ENCODE results near the gene ASCC1. TPM values are rescaled to one million over a fixed set of nuclear protein-coding genes. Genes with fewer than 3 reads are reported as not detected.
A peak's percentile ranks its signal among the peaks of the same experiment; 100 is the strongest.

ASCC1 gene
- total and polyA plus RNA-seq, 2 of the 13 experiments (the other 11 are each of a cell fraction or from before 2014, with no cell fraction given) = 21.6 to 30.1 TPM

DNA sequence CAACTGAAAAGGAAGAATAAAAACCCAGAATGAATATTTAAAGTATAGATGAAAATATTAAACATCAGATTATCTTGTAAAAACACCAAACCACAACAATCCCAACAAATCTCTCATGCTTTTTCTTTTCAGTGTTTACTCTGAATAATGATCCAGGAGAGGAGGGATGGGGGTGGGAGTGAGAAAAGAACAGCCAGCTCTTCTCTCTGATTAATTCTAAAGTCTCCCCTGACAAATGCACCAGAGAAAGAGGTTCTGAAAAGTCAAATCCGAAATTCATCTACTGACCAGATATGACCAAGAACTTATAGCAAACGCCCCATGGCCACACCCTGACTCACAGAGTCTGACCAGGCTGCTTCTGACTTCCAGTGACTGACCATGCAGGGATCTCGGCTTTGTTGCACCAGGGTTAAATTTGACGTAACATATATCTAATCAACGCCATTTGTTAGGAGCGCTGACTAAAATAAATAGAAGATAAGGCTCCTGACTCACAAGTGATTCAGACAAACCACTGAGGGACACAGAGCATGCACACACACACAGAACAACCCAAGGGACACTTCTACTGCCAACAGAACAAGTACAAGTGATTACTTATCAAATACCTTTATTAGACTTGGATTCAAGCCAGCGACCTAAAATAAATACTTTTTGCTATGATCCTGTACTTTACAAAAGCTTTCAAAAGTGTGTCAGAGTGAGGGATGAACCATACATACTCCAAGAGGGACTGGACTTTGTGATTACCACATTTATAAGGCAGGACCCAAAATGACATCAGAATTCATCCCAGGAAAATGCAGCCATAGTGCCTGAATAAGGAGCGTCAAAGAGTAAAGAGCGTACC lies 118.4 kb downstream of the ASCC1 start (continued):
- TF ChIP-seq, protein P1, sequence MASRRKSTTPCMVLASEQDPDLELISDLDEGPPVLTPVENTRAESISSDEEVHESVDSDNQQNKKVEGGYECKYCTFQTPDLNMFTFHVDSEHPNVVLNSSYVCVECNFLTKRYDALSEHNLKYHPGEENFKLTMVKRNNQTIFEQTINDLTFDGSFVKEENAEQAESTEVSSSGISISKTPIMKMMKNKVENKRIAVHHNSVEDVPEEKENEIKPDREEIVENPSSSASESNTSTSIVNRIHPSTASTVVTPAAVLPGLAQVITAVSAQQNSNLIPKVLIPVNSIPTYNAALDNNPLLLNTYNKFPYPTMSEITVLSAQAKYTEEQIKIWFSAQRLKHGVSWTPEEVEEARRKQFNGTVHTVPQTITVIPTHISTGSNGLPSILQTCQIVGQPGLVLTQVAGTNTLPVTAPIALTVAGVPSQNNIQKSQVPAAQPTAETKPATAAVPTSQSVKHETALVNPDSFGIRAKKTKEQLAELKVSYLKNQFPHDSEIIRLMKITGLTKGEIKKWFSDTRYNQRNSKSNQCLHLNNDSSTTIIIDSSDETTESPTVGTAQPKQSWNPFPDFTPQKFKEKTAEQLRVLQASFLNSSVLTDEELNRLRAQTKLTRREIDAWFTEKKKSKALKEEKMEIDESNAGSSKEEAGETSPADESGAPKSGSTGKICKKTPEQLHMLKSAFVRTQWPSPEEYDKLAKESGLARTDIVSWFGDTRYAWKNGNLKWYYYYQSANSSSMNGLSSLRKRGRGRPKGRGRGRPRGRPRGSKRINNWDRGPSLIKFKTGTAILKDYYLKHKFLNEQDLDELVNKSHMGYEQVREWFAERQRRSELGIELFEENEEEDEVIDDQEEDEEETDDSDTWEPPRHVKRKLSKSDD (CRISPR knock-in tag; IDR thresholded peaks at IDR 0.05; ENCODE audit: low read depth) = peak; percentile 39; the same call in 1 of the 2 replicates
- TF ChIP-seq CREB1 (IDR thresholded peaks at IDR 0.05) (peak; percentile 82), CREB1 (CRISPR knock-in tag; IDR thresholded peaks at IDR 0.05) (peak; percentile 84), NFE2 (CRISPR knock-in tag; IDR thresholded peaks at IDR 0.05) (no peak), ZNF264 (CRISPR knock-in tag; IDR thresholded peaks at IDR 0.05) (no peak), ZNF33A (CRISPR knock-in tag; IDR thresholded peaks at IDR 0.05; ENCODE audit: borderline replicate concordance) (no peak), SNRNP70 (IDR thresholded peaks at IDR 0.05; ENCODE audit: low read depth, low read length) (no peak), TSC22D2 (CRISPR knock-in tag; IDR thresholded peaks at IDR 0.05; ENCODE audit: borderline replicate concordance) (no peak), LCORL (IDR thresholded peaks at IDR 0.05) (no peak), LCORL (CRISPR knock-in tag; IDR thresholded peaks at IDR 0.05) (no peak), HCFC1 (IDR thresholded peaks at IDR 0.05; ENCODE audit: low read depth, low read length) (no peak), JUND (CRISPR knock-in tag; IDR thresholded peaks at IDR 0.05) (no peak), SMAD1 (CRISPR knock-in tag; IDR thresholded peaks at IDR 0.05; ENCODE audit: borderline replicate concordance, low read depth) (no peak), ZBTB34 (CRISPR knock-in tag; IDR thresholded peaks at IDR 0.05) (peak; percentile 54), ZSCAN21 (CRISPR knock-in tag; IDR thresholded peaks at IDR 0.05; ENCODE audit: borderline replicate concordance) (no peak), FLYWCH1 (CRISPR knock-in tag; IDR thresholded peaks at IDR 0.05) (no peak), MTA3 (CRISPR knock-in tag; IDR thresholded peaks at IDR 0.05) (no peak), ZNF709 (CRISPR knock-in tag; IDR thresholded peaks at IDR 0.05) (no peak), ZKSCAN5 (CRISPR knock-in tag; IDR thresholded peaks at IDR 0.05) (no peak)
- TF ChIP-seq, protein P2, sequence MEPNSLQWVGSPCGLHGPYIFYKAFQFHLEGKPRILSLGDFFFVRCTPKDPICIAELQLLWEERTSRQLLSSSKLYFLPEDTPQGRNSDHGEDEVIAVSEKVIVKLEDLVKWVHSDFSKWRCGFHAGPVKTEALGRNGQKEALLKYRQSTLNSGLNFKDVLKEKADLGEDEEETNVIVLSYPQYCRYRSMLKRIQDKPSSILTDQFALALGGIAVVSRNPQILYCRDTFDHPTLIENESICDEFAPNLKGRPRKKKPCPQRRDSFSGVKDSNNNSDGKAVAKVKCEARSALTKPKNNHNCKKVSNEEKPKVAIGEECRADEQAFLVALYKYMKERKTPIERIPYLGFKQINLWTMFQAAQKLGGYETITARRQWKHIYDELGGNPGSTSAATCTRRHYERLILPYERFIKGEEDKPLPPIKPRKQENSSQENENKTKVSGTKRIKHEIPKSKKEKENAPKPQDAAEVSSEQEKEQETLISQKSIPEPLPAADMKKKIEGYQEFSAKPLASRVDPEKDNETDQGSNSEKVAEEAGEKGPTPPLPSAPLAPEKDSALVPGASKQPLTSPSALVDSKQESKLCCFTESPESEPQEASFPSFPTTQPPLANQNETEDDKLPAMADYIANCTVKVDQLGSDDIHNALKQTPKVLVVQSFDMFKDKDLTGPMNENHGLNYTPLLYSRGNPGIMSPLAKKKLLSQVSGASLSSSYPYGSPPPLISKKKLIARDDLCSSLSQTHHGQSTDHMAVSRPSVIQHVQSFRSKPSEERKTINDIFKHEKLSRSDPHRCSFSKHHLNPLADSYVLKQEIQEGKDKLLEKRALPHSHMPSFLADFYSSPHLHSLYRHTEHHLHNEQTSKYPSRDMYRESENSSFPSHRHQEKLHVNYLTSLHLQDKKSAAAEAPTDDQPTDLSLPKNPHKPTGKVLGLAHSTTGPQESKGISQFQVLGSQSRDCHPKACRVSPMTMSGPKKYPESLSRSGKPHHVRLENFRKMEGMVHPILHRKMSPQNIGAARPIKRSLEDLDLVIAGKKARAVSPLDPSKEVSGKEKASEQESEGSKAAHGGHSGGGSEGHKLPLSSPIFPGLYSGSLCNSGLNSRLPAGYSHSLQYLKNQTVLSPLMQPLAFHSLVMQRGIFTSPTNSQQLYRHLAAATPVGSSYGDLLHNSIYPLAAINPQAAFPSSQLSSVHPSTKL (CRISPR knock-in tag; IDR thresholded peaks at IDR 0.05) = peak; percentile 73; the same call in 1 of the 2 replicates
- TF ChIP-seq, protein P3, sequence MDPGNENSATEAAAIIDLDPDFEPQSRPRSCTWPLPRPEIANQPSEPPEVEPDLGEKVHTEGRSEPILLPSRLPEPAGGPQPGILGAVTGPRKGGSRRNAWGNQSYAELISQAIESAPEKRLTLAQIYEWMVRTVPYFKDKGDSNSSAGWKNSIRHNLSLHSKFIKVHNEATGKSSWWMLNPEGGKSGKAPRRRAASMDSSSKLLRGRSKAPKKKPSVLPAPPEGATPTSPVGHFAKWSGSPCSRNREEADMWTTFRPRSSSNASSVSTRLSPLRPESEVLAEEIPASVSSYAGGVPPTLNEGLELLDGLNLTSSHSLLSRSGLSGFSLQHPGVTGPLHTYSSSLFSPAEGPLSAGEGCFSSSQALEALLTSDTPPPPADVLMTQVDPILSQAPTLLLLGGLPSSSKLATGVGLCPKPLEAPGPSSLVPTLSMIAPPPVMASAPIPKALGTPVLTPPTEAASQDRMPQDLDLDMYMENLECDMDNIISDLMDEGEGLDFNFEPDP (CRISPR knock-in tag; conservative IDR thresholded peaks at IDR 0.05) = no peak

Data from HepG2 (cell line).